Activated B cell treated with CpG ODN at 0.5 μM for 24 hours (primary cell): Measurements from ENCODE around the gene TMC1. TPM values are rescaled to one million over a fixed set of nuclear protein-coding genes. Genes with fewer than 3 reads are reported as not detected.

ENCODE experiments used
- ATAC-seq: fragments of 200-7000 bp; cut with Tn5 transposase; one replicate; pipeline ENCODE4 v1.10.0; 2021; ENCODE audit warnings: low read depth, mild to moderate bottlenecking, moderate library complexity
- CTCF ChIA-PET: fragments of 350-600 bp; sonication (Branson Sonifier 250); formaldehyde crosslinking; loops from one replicate; lab custom pipeline; 2021; ENCODE audit warnings: antibody characterized with exemption; lab: Charles Lee
- POLR2A ChIA-PET: fragments of 350-600 bp; sonication (Branson Sonifier 250); formaldehyde crosslinking; loops from one replicate; lab custom pipeline; 2021; ENCODE audit warnings: antibody characterized with exemption; lab: Charles Lee
- DNase-seq: peaks from one replicate; pipeline ENCODE4 v3.0.0; 2022
- H3K27ac Mint-ChIP-seq: one replicate; pipeline ENCODE4 v1.8.0; 2020; ENCODE audit warnings: mixed read lengths
- H3K27me3 Mint-ChIP-seq: one replicate; pipeline ENCODE4 v1.8.0; 2021; ENCODE audit warnings: mixed read lengths
- H3K36me3 Mint-ChIP-seq: one replicate; pipeline ENCODE4 v1.8.0; 2021; ENCODE audit warnings: low read depth, mixed read lengths
- H3K4me1 Mint-ChIP-seq: one replicate; pipeline ENCODE4 v1.8.0; 2021; ENCODE audit warnings: mixed read lengths
- H3K4me3 Mint-ChIP-seq: one replicate; pipeline ENCODE4 v1.8.0; 2020; ENCODE audit warnings: mild to moderate bottlenecking, mixed read lengths
- H3K9me3 Mint-ChIP-seq: one replicate; pipeline ENCODE4 v1.8.0; 2020; ENCODE audit warnings: mixed read lengths
- CTCF ChIP-seq: fragments of 200-600 bp; IDR thresholded peaks from one replicate; pipeline ENCODE4 v1.8.0; 2022; ENCODE audit warnings: antibody characterized with exemption, mild to moderate bottlenecking
- intact Hi-C: fragments of 100-400 bp; cut with micrococcal nuclease; formaldehyde crosslinking; loops from one replicate; pipeline ENCODE4 v1.15.1; 2024
- total RNA-seq: library from RNA; stranded (reverse); gene quantifications from 2 replicates; pipeline ENCODE4 v1.2.3, GENCODE V29; 2022

Gene TMC1
- total RNA-seq, 1 donor from 2014 or later: not detected

DNA sequence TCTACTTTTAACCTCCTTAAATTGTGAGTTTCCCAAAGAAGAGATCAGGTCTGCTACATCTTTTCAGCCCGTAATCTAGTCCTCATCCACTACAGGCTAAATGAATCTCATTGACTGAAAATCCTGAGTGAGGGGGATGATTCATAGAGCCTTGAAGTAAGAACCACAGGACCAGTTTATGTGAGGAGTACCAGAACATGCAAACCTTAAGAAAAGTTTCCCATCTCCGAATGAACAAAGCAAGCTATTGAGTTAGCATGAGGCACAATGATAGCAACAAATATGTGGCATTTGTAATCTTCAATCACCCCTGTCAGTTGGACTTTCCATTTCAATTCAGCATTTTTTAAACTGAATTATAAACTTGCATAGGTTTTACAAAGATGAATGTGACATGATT is 234.4 kb downstream of the TMC1 start:
- Mint-ChIP-seq H3K4me1 (no peaks in the 10 kb centered on the region), H3K9me3 (no peaks in the 10 kb centered on the region), H3K4me3 (no peak overlapping the region), H3K36me3 (no peaks in the 10 kb centered on the region), H3K27ac (no peak overlapping the region), H3K27me3 (no peaks in the 10 kb centered on the region)
- no peak for ATAC-seq
- no peak for DNase-seq
- POLR2A ChIA-PET: no interaction called here
- CTCF ChIA-PET: no interaction called here
- intact Hi-C loops: no loop called here
- no peak for TF ChIP-seq CTCF

- ChIA-PET CTCF (no interaction called here), POLR2A (no interaction called here)
- intact Hi-C loops: no loop called here
- no peak for TF ChIP-seq CTCF
- Mint-ChIP-seq H3K36me3 (no peaks in the 10 kb centered on the region), H3K4me3 (no peak overlapping the region), H3K27ac (no peak overlapping the region), H3K4me1 (no peaks in the 10 kb centered on the region), H3K9me3 (no peaks in the 10 kb centered on the region), H3K27me3 (peaks cover 4% of the 10 kb centered on the region)
- ATAC-seq (no peak), DNase-seq (no peak)
These were observed 237.5 kb downstream of the TMC1 start for GRCh38 chr9:72758944-72759343.

- Mint-ChIP-seq H3K27ac (no peak overlapping the region), H3K36me3 (no peaks in the 10 kb centered on the region), H3K4me1 (no peaks in the 10 kb centered on the region), H3K27me3 (peaks cover 4% of the 10 kb centered on the region), H3K9me3 (no peaks in the 10 kb centered on the region), H3K4me3 (no peak overlapping the region)
- CTCF ChIA-PET: no interaction called here
- DNase-seq (no peak), ATAC-seq (no peak)
- TF ChIP-seq CTCF: no peak
- intact Hi-C loops: no loop called here
- POLR2A ChIA-PET: no interaction called here
These were observed 241.6 kb downstream of the TMC1 start for GRCh38 chr9:72763022-72763421.

DNA sequence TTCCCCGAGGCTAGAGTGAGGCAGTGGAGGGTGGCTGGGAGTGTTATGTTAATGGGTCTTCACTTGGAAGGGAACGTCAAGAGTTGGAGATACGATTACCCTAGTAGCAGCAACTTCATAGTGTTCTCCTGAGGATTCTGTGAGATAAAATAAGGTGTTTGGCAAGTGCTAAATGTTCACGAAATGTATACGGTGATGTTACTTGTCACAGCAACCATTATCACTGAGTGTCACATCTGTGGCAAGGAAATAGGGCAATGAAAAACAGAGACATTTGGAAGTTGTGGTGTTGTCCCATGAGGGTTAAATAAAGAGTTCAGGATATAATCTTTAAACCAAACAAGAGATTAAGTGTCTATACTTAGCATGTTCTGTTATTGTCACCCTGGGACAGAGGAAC is 248.1 kb downstream of the TMC1 start:
- ATAC-seq: no peak
- H3K36me3 Mint-ChIP-seq: no peaks in the 10 kb centered on the region
- no peaks in the 10 kb centered on the region for H3K4me1 Mint-ChIP-seq
- no peak for DNase-seq
- no peak for TF ChIP-seq CTCF
- no peak overlapping the region for H3K27ac Mint-ChIP-seq
- no peak overlapping the region for H3K4me3 Mint-ChIP-seq
- H3K9me3 Mint-ChIP-seq: no peaks in the 10 kb centered on the region
- intact Hi-C loops: no loop called here
- ChIA-PET CTCF (no interaction called here), POLR2A (no interaction called here)
- no peaks in the 10 kb centered on the region for H3K27me3 Mint-ChIP-seq

DNA sequence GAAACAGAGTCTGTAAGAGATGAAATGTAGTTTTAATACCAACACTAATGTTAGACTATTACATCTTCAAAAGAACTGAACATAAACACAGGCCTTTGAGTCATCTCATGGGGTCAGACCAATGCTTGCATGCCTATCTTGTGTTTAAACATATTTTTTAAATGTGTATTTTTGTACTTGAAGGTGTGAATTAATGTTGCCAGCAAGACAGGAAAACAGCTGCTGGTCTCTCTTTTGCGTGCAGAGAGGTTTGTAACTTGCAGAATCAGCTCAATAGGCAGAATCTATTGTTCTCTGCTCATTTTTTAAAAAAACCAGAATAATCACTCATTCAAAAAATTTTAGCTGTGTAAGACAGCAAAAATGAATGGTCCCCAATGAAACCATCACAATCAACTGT is 251.3 kb downstream of the TMC1 start:
- no peaks in the 10 kb centered on the region for H3K9me3 Mint-ChIP-seq
- H3K36me3 Mint-ChIP-seq: no peaks in the 10 kb centered on the region
- ChIA-PET POLR2A (no interaction called here), CTCF (no interaction called here)
- intact Hi-C loops: no loop called here
- DNase-seq: no peak
- no peaks in the 10 kb centered on the region for H3K4me1 Mint-ChIP-seq
- no peaks in the 10 kb centered on the region for H3K27me3 Mint-ChIP-seq
- H3K27ac Mint-ChIP-seq: no peak overlapping the region
- ATAC-seq: no peak
- TF ChIP-seq CTCF: no peak
- no peak overlapping the region for H3K4me3 Mint-ChIP-seq
